Activated naive CD8-positive, alpha-beta T cell treated with anti-CD3 and anti-CD28 coated beads, Interleukin-2, amount 50 U/mL, for 16 hours (primary cell): Measurements from ENCODE around the gene UXS1.

Source experiments
- DNase-seq: peaks from one replicate; pipeline ENCODE4 v3.0.0-alpha.2; 2020; ENCODE audit warnings: low read depth, low spot score

UXS1 gene

DNA sequence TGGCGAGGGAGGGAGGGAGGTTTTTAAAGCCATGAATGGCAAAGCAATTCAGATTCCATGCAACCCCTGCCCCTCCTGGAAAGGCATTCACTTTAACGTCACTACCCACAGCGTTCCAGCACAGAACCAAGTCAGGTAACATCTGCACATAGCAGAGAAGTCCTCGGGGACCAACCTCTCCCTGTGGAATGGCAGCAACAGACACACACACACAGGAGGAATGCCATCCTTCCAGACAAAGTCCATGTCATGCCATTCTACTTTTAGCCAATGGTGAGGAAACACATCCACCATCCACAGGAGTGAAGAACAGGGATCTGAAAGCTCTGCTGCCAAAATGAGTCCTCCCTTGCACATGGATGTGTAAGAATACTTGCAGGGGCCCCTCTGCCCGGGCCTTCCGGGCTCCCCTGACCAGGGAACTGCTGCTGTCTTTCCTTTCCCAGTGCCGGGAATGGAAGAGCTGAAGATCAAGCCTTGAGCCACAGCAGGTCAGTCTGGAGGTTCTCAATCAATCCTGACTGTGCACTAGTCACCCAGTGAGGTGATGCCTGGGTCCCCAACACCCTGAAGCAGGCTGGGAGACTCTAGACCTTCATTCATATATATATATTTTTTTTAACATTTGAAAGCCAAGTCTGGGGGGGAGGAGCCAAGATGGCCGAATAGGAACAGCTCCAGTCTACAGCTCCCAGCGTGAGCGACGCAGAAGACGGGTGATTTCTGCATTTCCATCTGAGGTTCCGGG, 63.7 kb downstream of the UXS1 start:
- no peak for DNase-seq

GRCh38 chr2:106129592-106129991, 64.5 kb downstream of the UXS1 start:
- DNase-seq: no peak

DNA sequence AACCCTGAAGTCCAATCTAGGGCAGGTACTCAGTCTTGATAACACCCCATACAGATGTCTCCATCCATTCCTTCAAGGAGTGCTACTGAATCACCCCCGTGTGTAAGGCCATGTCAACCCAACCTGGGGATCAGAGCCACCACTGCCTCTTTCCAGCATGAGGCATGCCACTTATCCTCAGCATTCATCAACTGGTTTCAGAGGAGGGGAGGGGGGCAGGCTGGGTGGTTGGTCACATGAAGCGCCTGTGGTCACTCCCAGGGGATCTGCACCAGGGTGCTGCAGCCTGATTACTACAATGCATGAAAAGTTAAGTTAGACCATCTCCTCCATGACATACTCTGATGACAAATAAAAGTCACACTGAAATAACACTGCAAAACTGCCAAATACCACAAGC, 65.0 kb downstream of the UXS1 start:
- DNase-seq: no peak

- DNase-seq: no peak
Observed at GRCh38 chr2:106127776-106128268, 66.3 kb downstream of the UXS1 start.

- DNase-seq: no peak
Observed at GRCh38 chr2:106127282-106127771, 66.8 kb downstream of the UXS1 start.

DNA sequence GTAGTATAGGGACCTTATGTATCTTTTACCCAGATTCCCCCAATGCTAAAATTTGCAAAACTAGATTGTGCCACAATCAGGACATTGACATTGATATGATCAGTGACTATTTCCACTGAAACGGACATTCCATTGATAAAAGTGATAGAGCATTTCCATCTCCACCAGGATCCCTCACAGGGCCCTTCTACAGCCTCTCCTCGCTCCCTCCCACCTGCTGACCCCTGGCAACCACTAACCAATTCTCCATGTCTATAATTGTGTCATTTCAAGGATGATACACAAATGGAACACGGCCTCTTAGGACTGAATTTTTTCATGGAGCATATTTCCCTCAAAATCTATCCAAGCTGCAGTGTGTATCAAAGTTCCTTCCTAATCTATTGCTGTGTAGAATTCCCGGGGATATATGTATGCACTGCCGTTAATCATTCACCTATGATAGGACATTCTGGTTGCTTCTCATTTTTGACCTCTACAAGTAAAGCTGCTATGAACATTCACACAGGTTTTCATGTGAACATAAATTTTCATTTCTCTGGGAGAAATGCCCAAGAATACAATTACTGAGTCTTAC, 67.3 kb downstream of the UXS1 start:
- no peak for DNase-seq

DNA sequence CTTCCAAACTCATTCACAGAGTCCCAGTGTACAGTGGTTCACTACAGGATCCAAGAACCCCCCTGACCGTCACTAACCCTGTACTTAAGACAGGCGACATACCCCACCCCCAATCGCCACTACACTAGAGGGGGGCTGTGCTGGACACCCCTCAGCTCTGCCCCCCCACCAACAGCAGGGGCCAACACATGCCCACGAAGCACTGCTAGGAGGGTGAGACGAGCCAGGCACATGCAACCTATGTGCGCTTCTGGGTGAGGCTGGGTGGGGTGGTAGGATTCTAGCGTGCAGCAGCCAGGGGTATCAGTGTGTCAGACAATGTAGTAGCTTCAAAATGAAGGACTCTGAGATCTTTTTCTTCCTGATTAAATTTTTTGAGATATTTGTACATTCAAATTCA, 67.8 kb downstream of the UXS1 start:
- DNase-seq: no peak

- no peak for DNase-seq
Observed at GRCh38 chr2:106124905-106125549, 69.1 kb downstream of the UXS1 start.

DNA sequence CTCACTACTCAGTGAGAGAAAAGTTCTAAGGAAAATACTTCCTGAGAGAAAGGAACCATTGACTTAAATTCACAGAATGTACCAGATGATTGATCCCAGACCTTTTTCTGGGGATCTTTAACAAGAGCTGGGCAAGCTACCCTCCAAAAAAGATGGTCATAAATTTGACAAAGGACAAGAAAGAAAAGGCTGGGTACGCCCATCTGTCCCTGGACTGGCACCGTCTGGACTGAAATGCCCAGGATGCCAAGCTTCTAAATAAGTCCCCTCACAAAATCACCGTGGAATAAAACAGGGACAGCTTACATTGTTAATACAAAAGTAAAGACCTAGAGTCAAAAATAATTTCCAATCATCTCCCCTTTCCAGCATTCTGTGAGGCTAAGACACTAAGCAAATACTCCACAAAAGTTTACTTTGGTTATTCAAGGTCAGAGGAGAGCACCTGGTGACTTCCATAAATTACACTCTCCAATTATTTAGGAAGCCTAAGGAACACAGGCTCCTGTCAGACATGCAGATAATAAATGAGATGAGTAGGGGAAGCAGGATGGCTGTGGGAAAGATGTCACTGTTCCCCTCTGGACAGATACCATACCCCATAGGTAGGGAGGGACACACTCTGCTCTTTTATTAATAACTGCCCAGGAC, 69.9 kb downstream of the UXS1 start:
- no peak for DNase-seq

DNA sequence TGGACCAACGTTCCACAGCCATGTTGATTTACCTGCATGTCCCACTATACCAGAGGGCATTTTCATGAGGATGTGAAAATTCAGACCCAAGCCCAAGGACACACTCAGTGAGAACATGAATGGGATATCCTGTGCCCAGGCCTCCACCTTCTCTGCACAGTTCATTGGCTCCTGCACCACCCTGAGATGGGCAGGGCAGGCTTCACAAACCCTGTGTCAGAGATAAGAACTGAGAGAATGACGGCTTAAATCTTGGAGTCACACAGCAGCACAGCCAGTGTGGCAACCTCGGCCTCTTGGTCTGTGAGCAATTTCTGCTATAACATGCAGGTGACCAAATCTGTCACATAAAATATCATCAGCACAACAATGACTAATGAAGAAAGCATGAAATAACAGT, 71.9 kb downstream of the UXS1 start:
- DNase-seq: no peak

DNA sequence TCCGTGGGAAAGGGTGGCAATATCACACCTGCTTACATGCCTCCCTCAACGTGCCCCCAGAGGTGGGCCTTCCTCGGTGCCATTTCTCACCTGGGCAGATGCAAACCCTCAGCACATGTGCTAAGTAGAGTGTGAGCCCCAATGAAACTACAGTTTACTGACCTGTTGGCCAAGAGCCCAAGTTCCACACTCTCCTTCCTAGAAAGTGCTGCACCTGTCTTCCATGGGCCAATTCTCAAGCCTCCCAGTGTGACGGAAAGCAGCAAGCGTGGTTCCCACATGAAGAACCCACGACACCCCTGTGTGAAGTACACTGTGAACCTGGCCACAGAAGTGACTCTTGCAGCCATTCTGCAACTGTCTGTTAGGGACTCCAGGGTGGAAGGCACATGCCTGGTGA, 73.7 kb downstream of the UXS1 start:
- no peak for DNase-seq

- DNase-seq: no peak
Observed at GRCh38 chr2:106119074-106119473, 75.0 kb downstream of the UXS1 start.

- DNase-seq: no peak
Observed at GRCh38 chr2:106117882-106118684, 76.0 kb downstream of the UXS1 start.

- no peak for DNase-seq
Observed at GRCh38 chr2:106117347-106117746, 76.8 kb downstream of the UXS1 start.

DNA sequence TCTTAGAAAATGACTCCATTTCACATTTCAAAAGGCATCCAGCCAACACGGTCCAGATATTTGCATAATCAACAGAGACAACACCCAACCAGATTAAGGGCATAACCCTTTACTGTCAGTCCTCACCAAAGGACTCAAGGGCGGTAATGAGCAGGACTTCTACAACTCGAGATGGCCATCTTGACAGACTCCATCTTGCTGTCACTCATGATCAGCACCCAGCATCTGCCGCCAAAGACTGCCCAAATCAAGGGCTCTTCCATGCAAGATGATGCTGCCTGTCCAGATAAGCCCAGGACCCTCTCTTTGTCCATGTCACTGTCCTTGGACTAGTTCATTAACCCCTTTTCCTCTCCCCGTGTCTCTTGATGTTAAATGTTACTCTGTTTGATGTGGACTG, 77.9 kb downstream of the UXS1 start:
- no peak for DNase-seq

DNA sequence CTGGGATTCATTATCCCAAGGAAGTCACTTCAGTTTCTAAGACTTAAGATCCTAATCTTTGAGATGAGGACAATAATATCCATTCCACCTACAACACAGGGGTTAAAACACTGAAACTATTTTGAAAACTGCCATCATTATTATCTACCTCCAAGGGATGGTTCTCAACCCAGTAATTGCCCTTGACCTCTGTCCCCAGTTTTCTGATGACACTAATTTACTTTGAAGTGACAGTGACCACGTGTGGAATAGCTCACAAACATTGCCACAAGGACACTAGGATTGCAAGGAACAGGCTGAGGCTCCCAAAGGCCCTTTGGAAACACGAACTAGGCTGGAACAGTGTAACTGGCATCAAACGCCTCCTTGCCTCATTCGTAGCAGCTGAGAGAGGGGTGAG, 78.4 kb downstream of the UXS1 start:
- DNase-seq: no peak

DNA sequence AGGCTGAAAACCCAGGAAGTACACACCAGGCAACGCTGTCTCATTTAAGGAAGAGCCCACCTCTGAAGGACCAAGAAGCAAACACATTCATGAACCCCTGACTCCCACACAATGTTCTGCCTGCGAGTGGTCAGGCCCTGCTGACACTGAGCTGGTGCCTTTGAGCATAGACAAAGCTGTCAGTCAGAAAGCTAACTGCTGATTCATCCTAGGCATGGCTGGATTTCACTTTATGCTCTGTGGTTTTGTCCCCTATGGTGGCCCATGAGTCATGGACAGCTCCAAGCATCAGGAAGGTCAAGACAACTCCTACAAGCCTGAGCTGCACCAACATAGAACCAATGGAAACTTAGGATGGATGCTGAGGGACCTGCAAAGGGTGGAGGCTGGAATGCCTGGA, 78.9 kb downstream of the UXS1 start:
- DNase-seq: no peak

GRCh38 chr2:106114166-106114565, 79.9 kb downstream of the UXS1 start:
- no peak for DNase-seq

- no peak for DNase-seq
Observed at GRCh38 chr2:106113361-106113966, 80.6 kb downstream of the UXS1 start.

GRCh38 chr2:106111882-106112571, 82.1 kb downstream of the UXS1 start:
- no peak for DNase-seq
